Heart left ventricle (tissue), 16 donors: ENCODE data around the gene TEDC2. TPM values are rescaled to one million over a fixed set of nuclear protein-coding genes. Genes with fewer than 3 reads are reported as not detected.

ENCODE experiments used
- ATAC-seq, 4 donors: fragments of 200-7000 bp; cut with Tn5 transposase; one replicate each; pipeline ENCODE4 v1.9.1; 2020 to 2022; ENCODE audit warnings: moderate library complexity in 4 of 4, mild to moderate bottlenecking in 3 of 4, moderate number of reproducible peaks in 1 of 4
- DNase-seq, 5 donors: peaks; one replicate each; pipeline ENCODE4 v3.0.0-alpha.2; 2020
- H3K27ac ChIP-seq, 12 donors: fragments of 200-600 bp; sonication (generic) in 4 of 12; one replicate each; pipeline versions ENCODE4 v1.5.0 to v1.8.0; 2016 to 2022; ENCODE audit warnings: mild to moderate bottlenecking in 2 of 12
- H3K27me3 ChIP-seq, 9 donors: fragments of 200-600 bp; sonication (generic) in 2 of 9; one replicate each; pipeline versions ENCODE4 v1.5.1 to v1.8.0; 2016 to 2022; ENCODE audit warnings: mild to moderate bottlenecking in 3 of 9
- H3K36me3 ChIP-seq, 9 donors: fragments of 200-600 bp; sonication (generic) in 2 of 9; one replicate each; pipeline versions ENCODE4 v1.5.0 to v1.8.0; 2018 to 2022; ENCODE audit warnings: mild to moderate bottlenecking in 2 of 9
- H3K4me1 ChIP-seq, 12 donors: fragments of 200-600 bp; sonication (generic) in 4 of 12; one replicate each; pipeline versions ENCODE4 v1.5.0 to v1.8.0; 2016 to 2022; ENCODE audit warnings: mild to moderate bottlenecking in 3 of 12
- H3K4me3 ChIP-seq, 12 donors: fragments of 200-600 bp; sonication (generic) in 4 of 12; one replicate each; pipeline versions ENCODE4 v1.5.0 to v1.8.0; 2017 to 2022; ENCODE audit warnings: mild to moderate bottlenecking in 9 of 12, moderate library complexity in 4 of 12
- H3K9me3 ChIP-seq, 12 donors: fragments of 200-600 bp; sonication (generic) in 4 of 12; one replicate each; pipeline versions ENCODE4 v1.5.0 to v1.8.0; 2016 to 2022; ENCODE audit warnings: mild to moderate bottlenecking in 1 of 12
- CTCF ChIP-seq, 12 donors: fragments of 200-600 bp; sonication (generic) in 4 of 12; IDR thresholded peaks; one replicate each; pipeline versions ENCODE4 v1.5.0 to v1.8.0; 2018 to 2022; ENCODE audit warnings: antibody characterized with exemption in 12 of 12, mild to moderate bottlenecking in 5 of 12
- POLR2A ChIP-seq, 2 donors: fragments of 450-650 bp; IDR thresholded peaks; one replicate each; pipeline ENCODE4 v1.6.1; 2017; ENCODE audit warnings: antibody characterized with exemption in 2 of 2, mild to moderate bottlenecking in 2 of 2, moderate library complexity in 2 of 2
- whole genome bisulfite sequencing, 4 donors: extraction: QIAGEN DNeasy Blood & Tissue Kit in 2 of 4; methylation state at CpG; one replicate each; pipeline versions ENCODE4 v1.1.5 to v1.1.7; 2013 to 2018; 5-methylcytosine and 5-hydroxymethylcytosine counted together
- intact Hi-C, 10 donors: fragments of 100-400 bp; cut with DNase I; formaldehyde crosslinking; loops; one replicate each; pipeline versions ENCODE4 v1.11.1 to v1.14.2; 2022
- polyA plus RNA-seq, 2 donors: library from polyadenylated mRNA; stranded (reverse); fragments of 200-250 nt; gene quantifications; one replicate each; pipeline ENCODE4 v1.2.3, GENCODE V29; 2013
- total RNA-seq, 9 donors: library from RNA; depleted of rRNA in 2 of 9; stranded (reverse); fragments of >200 nt in 2 of 9; fragmentation: NEBNext Ultra II Directional in 3 of 9; extraction: Animal tissue kit (Norgen Biotek cat#: 25700) in 3 of 9; gene quantifications; one replicate each; pipeline versions ENCODE4 v1.1.0 to v1.2.4, GENCODE V29; 2016 to 2023
- donor health status: ischemic (EF 13 %, LVEDD 7.1; RV severe dilation, severe dysfunction).
- donor health status: healthy with polysubstance abuse.
- donor health status: DM: no; HTN: yes; CAD: no.
- donor health status: DM: no; HTN: no; CAD: no.
- donor health status: ischemic (EF 25% LVEDD 6.9; RV normal size, moderate dysfunction).
- donor health status: ischemic (EF 25% LVEDD 5.7; RV mildly dilated, moderate dysfunction).
- donor health status: healthy.
- donor health status: DM: yes; HTN: yes; CAD: no.
- donor health status: ischemic (EF 35%, LVEDD 5.7; RV mildly dilated, moderate dysfunction).
- donor health status: nonischemic (EF 11% LVEDD 7.7; RV severe dilation, severe dysfunction).
- donor health status: DM: yes; HTN: yes; CAD: no.
- donor health status: PGD.
- donor health status: ischemic (EF 29% LVEDD 5.4; RV normal size, mild dysfunction).
- donor health status: nonischemic (EF 23%, LVEDD 6.1; RV moderate dilation, normal function).

TEDC2 gene
- total and polyA plus RNA-seq, 11 donors = 0.46 to 4.9 (median 1.2) TPM; not detected in 1

DNA sequence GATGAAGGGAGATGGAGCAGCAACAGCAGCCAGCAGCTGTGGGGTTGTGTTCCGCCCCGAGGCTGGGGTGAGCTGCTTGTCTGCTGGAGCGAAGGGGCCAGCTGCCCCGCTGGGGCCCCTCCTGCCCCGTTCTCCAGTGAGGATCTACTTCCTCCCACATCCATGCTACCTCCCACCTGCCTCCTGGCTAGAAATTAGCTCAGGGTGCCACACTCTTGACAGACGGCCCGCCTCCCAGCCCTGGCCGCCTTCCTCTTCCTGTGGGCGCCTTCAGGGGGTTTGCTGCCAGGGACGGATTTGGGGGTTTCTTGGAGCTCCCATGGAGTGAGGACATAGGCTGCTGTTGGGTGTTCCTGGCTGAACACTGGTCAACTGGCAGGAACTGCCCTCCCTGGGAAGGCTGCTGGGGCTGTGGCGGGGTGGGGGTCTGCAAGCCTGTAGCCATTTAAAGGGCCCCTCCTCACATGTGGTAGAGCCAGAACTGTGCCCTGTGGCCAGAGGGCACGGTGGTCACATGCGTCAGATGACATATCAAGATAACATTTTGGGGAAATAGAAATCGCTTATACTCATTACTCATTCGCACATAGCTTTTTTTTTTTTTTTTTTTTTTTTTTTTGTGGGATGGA, 28.1 kb downstream of the TEDC2 start:
- H3K27me3 ChIP-seq = no peaks in the 10 kb centered on the region
- no peaks in the 10 kb centered on the region for H3K36me3 ChIP-seq
- no peak overlapping the region for H3K4me3 ChIP-seq
- H3K4me1 ChIP-seq = peaks cover 0 to 32% (median 15%) of the 10 kb centered on the region in 12 donors
- no peaks in the 10 kb centered on the region for H3K9me3 ChIP-seq
- DNase-seq = peak in 2 of 5 donors; percentile 23 to 55
- intact Hi-C loops = no loop called here
- ATAC-seq = no peak
- no peak overlapping the region for H3K27ac ChIP-seq
- 77 to 89% (median 85%) methylated on average over 14 to 15 of the region's 15 CpGs for WGBS, 4 donors
- TF ChIP-seq CTCF (IDR thresholded peaks at IDR 0.05) (no peak), POLR2A (IDR thresholded peaks at IDR 0.05) (no peak)

- Histone ChIP-seq H3K27ac (no peak overlapping the region), H3K9me3 (no peaks in the 10 kb centered on the region), H3K4me3 (no peak overlapping the region), H3K4me1 (peaks cover 0 to 27% (median 12%) of the 10 kb centered on the region in 12 donors), H3K27me3 (no peaks in the 10 kb centered on the region), H3K36me3 (no peaks in the 10 kb centered on the region)
- WGBS, 4 donors = 88 to 96% (median 96%) methylated on average over 16 of the region's 16 CpGs
- intact Hi-C loops = no loop called here
- DNase-seq = no peak
- ATAC-seq = no peak
- TF ChIP-seq CTCF (IDR thresholded peaks at IDR 0.05) (no peak), POLR2A (IDR thresholded peaks at IDR 0.05) (no peak)
Observed at GRCh38 chr16:2489581-2489980, 29.7 kb downstream of the TEDC2 start.

GRCh38 chr16:2490190-2491105, 30.5 kb downstream of the TEDC2 start:
- DNase-seq = peak in 1 of 5 donors; percentile 55
- Histone ChIP-seq H3K27me3 (no peaks in the 10 kb centered on the region), H3K36me3 (no peaks in the 10 kb centered on the region), H3K4me3 (no peak overlapping the region), H3K4me1 (peaks cover 0 to 27% (median 12%) of the 10 kb centered on the region in 12 donors), H3K9me3 (no peaks in the 10 kb centered on the region), H3K27ac (no peak overlapping the region)
- WGBS, 4 donors = 91 to 94% (median 92%) methylated on average over 19 to 23 of the region's 23 CpGs
- no peak for TF ChIP-seq POLR2A (IDR thresholded peaks at IDR 0.05)
- no peak for TF ChIP-seq CTCF (IDR thresholded peaks at IDR 0.05)
- no peak for ATAC-seq
- intact Hi-C loops = loop anchor here in 3 of 10 donors (10.0 kb wide), 2 partner anchors 56 to 296 kb away; partner anchors contain the start of gene CASKIN1 (in 1 of the 3)

- peaks cover 0 to 19% (median 6%) of the 10 kb centered on the region in 12 donors for H3K4me1 ChIP-seq
- H3K27ac ChIP-seq = no peak overlapping the region
- no peaks in the 10 kb centered on the region for H3K27me3 ChIP-seq
- H3K36me3 ChIP-seq = peaks cover 0 to 14% (median 3%) of the 10 kb centered on the region in 9 donors
- intact Hi-C loops = loop anchor here in 3 of 10 donors (10.0 kb wide), 2 partner anchors 57 to 297 kb away; partner anchors contain the start of gene CASKIN1 (in 1 of the 3)
- H3K4me3 ChIP-seq = no peak overlapping the region
- TF ChIP-seq CTCF (IDR thresholded peaks at IDR 0.05) (no peak), POLR2A (IDR thresholded peaks at IDR 0.05) (no peak)
- H3K9me3 ChIP-seq = no peaks in the 10 kb centered on the region
- DNase-seq (no peak), ATAC-seq (no peak)
- WGBS, 4 donors = 92 to 95% (median 94%) methylated on average over 13 of the region's 13 CpGs
Observed at GRCh38 chr16:2492292-2492691, 32.4 kb downstream of the TEDC2 start.
